WTC11 (cell line): ENCODE results near the gene PPP2R5E.

ENCODE experiments used
- AR ChIP-seq: fragments of 250-450 bp; sonication (Bioruptor Pico); IDR thresholded peaks from 2 replicates; pipeline ENCODE4 v1.9.0; 2021; ENCODE audit warnings: mild to moderate bottlenecking
- CREB1 ChIP-seq: sonication (generic); formaldehyde crosslinking; IDR thresholded peaks from 2 replicates; pipeline ENCODE4 v1.8.0; 2023; ENCODE audit warnings: mild to moderate bottlenecking, missing genetic modification reagents
- CTCF ChIP-seq: fragments of 200-600 bp; IDR thresholded peaks from 2 replicates; pipeline ENCODE4 v1.8.0; 2022; ENCODE audit warnings: antibody characterized with exemption
- E2F4 ChIP-seq: sonication (generic); formaldehyde crosslinking; IDR thresholded peaks from 2 replicates; pipeline ENCODE4 v1.8.1; 2022; ENCODE audit warnings: low read depth, mild to moderate bottlenecking, moderate library complexity, missing genetic modification reagents, borderline replicate concordance
- ETV6 ChIP-seq: sonication (generic); formaldehyde crosslinking; IDR thresholded peaks from 2 replicates; pipeline ENCODE4 v1.8.1; 2022; ENCODE audit warnings: mild to moderate bottlenecking, missing genetic modification reagents
- FOXJ3 ChIP-seq: sonication (generic); formaldehyde crosslinking; IDR thresholded peaks from 2 replicates; pipeline ENCODE4 v1.9.0; 2021; ENCODE audit warnings: missing genetic modification reagents, mild to moderate bottlenecking, borderline replicate concordance
- JUN ChIP-seq: sonication (generic); formaldehyde crosslinking; IDR thresholded peaks from 2 replicates; pipeline ENCODE4 v1.8.0; 2023; ENCODE audit warnings: mild to moderate bottlenecking, missing genetic modification reagents
- SMAD4 ChIP-seq: sonication (generic); formaldehyde crosslinking; IDR thresholded peaks from 2 replicates; pipeline ENCODE4 v1.8.0; 2022; ENCODE audit warnings: mild to moderate bottlenecking, missing genetic modification reagents
- SP1 ChIP-seq: sonication (generic); formaldehyde crosslinking; conservative IDR thresholded peaks from 2 replicates; pipeline ENCODE4 v1.8.1; 2022; ENCODE audit warnings: missing genetic modification reagents
- ZNF121 ChIP-seq: sonication (generic); formaldehyde crosslinking; IDR thresholded peaks from 2 replicates; pipeline ENCODE4 v1.8.0; 2023; ENCODE audit warnings: missing genetic modification reagents
- ZNF232 ChIP-seq: sonication (generic); formaldehyde crosslinking; IDR thresholded peaks from 2 replicates; pipeline ENCODE4 v1.8.0; 2022; ENCODE audit warnings: mild to moderate bottlenecking, missing genetic modification reagents
- ZNF317 ChIP-seq: sonication (generic); formaldehyde crosslinking; IDR thresholded peaks from 2 replicates; pipeline ENCODE4 v1.8.1; 2023; ENCODE audit warnings: low read depth, mild to moderate bottlenecking, moderate library complexity, missing genetic modification reagents, borderline replicate concordance
- TF ChIP-seq, protein P1 (sequence below): sonication (generic); formaldehyde crosslinking; IDR thresholded peaks from 2 replicates; pipeline ENCODE4 v1.8.1; 2023; ENCODE audit warnings: mild to moderate bottlenecking, missing genetic modification reagents, borderline replicate concordance
- TF ChIP-seq, protein P2 (sequence below): sonication (generic); formaldehyde crosslinking; conservative IDR thresholded peaks from 2 replicates; pipeline ENCODE4 v1.8.1; 2022; ENCODE audit warnings: mild to moderate bottlenecking, missing genetic modification reagents

GRCh38 chr14:63542231-63542999 lies 762 bp downstream of the PPP2R5E start:
- TF ChIP-seq, protein P1, sequence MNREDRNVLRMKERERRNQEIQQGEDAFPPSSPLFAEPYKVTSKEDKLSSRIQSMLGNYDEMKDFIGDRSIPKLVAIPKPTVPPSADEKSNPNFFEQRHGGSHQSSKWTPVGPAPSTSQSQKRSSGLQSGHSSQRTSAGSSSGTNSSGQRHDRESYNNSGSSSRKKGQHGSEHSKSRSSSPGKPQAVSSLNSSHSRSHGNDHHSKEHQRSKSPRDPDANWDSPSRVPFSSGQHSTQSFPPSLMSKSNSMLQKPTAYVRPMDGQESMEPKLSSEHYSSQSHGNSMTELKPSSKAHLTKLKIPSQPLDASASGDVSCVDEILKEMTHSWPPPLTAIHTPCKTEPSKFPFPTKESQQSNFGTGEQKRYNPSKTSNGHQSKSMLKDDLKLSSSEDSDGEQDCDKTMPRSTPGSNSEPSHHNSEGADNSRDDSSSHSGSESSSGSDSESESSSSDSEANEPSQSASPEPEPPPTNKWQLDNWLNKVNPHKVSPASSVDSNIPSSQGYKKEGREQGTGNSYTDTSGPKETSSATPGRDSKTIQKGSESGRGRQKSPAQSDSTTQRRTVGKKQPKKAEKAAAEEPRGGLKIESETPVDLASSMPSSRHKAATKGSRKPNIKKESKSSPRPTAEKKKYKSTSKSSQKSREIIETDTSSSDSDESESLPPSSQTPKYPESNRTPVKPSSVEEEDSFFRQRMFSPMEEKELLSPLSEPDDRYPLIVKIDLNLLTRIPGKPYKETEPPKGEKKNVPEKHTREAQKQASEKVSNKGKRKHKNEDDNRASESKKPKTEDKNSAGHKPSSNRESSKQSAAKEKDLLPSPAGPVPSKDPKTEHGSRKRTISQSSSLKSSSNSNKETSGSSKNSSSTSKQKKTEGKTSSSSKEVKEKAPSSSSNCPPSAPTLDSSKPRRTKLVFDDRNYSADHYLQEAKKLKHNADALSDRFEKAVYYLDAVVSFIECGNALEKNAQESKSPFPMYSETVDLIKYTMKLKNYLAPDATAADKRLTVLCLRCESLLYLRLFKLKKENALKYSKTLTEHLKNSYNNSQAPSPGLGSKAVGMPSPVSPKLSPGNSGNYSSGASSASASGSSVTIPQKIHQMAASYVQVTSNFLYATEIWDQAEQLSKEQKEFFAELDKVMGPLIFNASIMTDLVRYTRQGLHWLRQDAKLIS, result no peak
- TF ChIP-seq CTCF, result no peak
- TF ChIP-seq, protein P2, sequence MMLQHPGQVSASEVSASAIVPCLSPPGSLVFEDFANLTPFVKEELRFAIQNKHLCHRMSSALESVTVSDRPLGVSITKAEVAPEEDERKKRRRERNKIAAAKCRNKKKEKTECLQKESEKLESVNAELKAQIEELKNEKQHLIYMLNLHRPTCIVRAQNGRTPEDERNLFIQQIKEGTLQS (CRISPR knock-in tag), result no peak
- no peak for TF ChIP-seq ZNF317 (CRISPR knock-in tag)
- no peak for TF ChIP-seq JUN (CRISPR knock-in tag)
- no peak for TF ChIP-seq FOXJ3 (CRISPR knock-in tag)
- TF ChIP-seq AR (CRISPR knock-in tag), result no peak
- no peak for TF ChIP-seq CREB1 (CRISPR knock-in tag)
- TF ChIP-seq ETV6 (CRISPR knock-in tag), result no peak
- TF ChIP-seq SMAD4, result no peak
- no peak for TF ChIP-seq SP1
- TF ChIP-seq ZNF121 (CRISPR knock-in tag), result no peak
- TF ChIP-seq E2F4 (CRISPR knock-in tag), result no peak
- TF ChIP-seq ZNF232, result no peak
